K562 (cell line): ENCODE data around the gene PLXDC2. TPM values are rescaled to one million over a fixed set of nuclear protein-coding genes. Genes with fewer than 3 reads are reported as not detected.

ENCODE experiments used
- ATAC-seq: fragments of 200-7000 bp; cut with Tn5 transposase; 3 replicates; pipeline ENCODE4 v1.9.1; 2020; ENCODE audit warnings: moderate library complexity
- BruUV-seq: library from RNA; stranded (reverse); fragments of 400-500 nt; replicated peaks from 2 replicates; lab custom pipeline; 2021; lab: Mats Ljungman, UMichigan
- CTCF ChIA-PET: fragments of 300-600 bp; formaldehyde crosslinking; extraction: SDS; loops from one replicate; lab custom pipeline; 2021; ENCODE audit warnings: low intra/inter-chr PET ratio; lab: Yijun Ruan, JAX
- POLR2A ChIA-PET: fragments of 300-600, 350-650 bp; sonication (Branson Sonifier 250); formaldehyde crosslinking; extraction: SDS; loops from one replicate; lab custom pipeline; 2021; ENCODE audit warnings: antibody characterized with exemption, inconsistent platforms; lab: Yijun Ruan, JAX
- DNase-seq, 4 experiments: peaks; one replicate each; pipeline versions ENCODE4 v3.0.0 to v3.0.0-alpha.2; 2011 to 2018; ENCODE audit warnings: low spot score in 3 of 4, mixed read lengths in 3 of 4; ENCODE audit errors: extremely low read depth in 1 of 4
- FAIRE-seq: peaks from 2 replicates; lab custom pipeline; 2011; peaks lifted over from hg19 to GRCh38; lab: Jason Lieb, UNC
- H2AFZ ChIP-seq: 2 replicates; pipeline ENCODE4 v1.6.0; 2011; ENCODE audit warnings: low read depth, low read length, control low read depth, inconsistent platforms
- H3K27ac ChIP-seq: fragments of 200-600 bp; 3 replicates; pipeline ENCODE4 v1.8.0; 2011; ENCODE audit warnings: low read depth, mild to moderate bottlenecking, control low read depth, inconsistent platforms, low read length, moderate library complexity, mixed read lengths; ENCODE audit errors: extremely low read depth
- H3K27me3 ChIP-seq, 2 experiments: fragments of 300-600 bp in 1 of 2; 2 replicates in 1 of 2; 3 replicates in 1 of 2; pipeline versions ENCODE4 v1.6.0 to v1.8.0; 2011; ENCODE audit warnings: inconsistent platforms in 2 of 2, low read length in 2 of 2, mild to moderate bottlenecking in 1 of 2, mixed read lengths in 1 of 2, moderate library complexity in 1 of 2; ENCODE audit not compliant: control insufficient read depth in 2 of 2, insufficient read depth in 2 of 2
- H3K36me3 ChIP-seq: fragments of 300-600 bp; 3 replicates; pipeline ENCODE4 v1.8.0; 2011; ENCODE audit warnings: mild to moderate bottlenecking, low read length, inconsistent platforms; ENCODE audit not compliant: control insufficient read depth, insufficient read depth
- H3K4me1 ChIP-seq, 2 experiments: fragments of 200-600 bp in 1 of 2; replicated peaks in 1 of 2; 2 replicates in 1 of 2; 3 replicates in 1 of 2; pipeline versions ENCODE4 v1.5.1 to v1.8.0; 2011; ENCODE audit warnings: inconsistent platforms in 2 of 2, low read length in 2 of 2, mild to moderate bottlenecking in 1 of 2, mixed read lengths in 1 of 2, moderate library complexity in 1 of 2; ENCODE audit not compliant: control insufficient read depth in 2 of 2, insufficient read depth in 2 of 2
- H3K4me2 ChIP-seq: 2 replicates; pipeline ENCODE4 v1.6.1; 2011; ENCODE audit warnings: low read length, control low read depth, inconsistent platforms, mixed read lengths; ENCODE audit not compliant: insufficient read depth
- H3K4me3 ChIP-seq: fragments of 200-600 bp; sonication (generic), shearing (Covaris generic); 2 replicates; pipeline ENCODE4 v1.5.1; 2016; ENCODE audit warnings: control low read depth, inconsistent platforms
- H3K79me2 ChIP-seq: fragments of 200-600 bp; 3 replicates; pipeline ENCODE4 v1.8.0; 2011; ENCODE audit warnings: low read length, inconsistent platforms; ENCODE audit not compliant: control insufficient read depth, insufficient read depth
- H3K9ac ChIP-seq, 2 experiments: 2 replicates each; pipeline versions ENCODE4 v1.6.0 to v1.6.1; 2011; ENCODE audit warnings: low read depth in 2 of 2, low read length in 2 of 2, control low read depth in 1 of 2, inconsistent platforms in 1 of 2, mild to moderate bottlenecking in 1 of 2, mixed read lengths in 1 of 2; ENCODE audit not compliant: insufficient read depth in 1 of 2
- H3K9me1 ChIP-seq: one replicate; pipeline ENCODE4 v1.6.0; 2011; ENCODE audit warnings: inconsistent platforms, mild to moderate bottlenecking, low read length, moderate library complexity; ENCODE audit not compliant: control insufficient read depth, insufficient read depth
- H3K9me3 ChIP-seq: replicated peaks from 2 replicates; pipeline ENCODE4 v1.5.1; 2011; ENCODE audit warnings: low read depth, low read length, inconsistent platforms; ENCODE audit not compliant: control insufficient read depth, insufficient read depth
- H4K20me1 ChIP-seq: replicated peaks from 2 replicates; pipeline ENCODE4 v1.6.1; 2011; ENCODE audit warnings: low read length, inconsistent platforms, mixed read lengths; ENCODE audit not compliant: control insufficient read depth, insufficient read depth
- DDX20 ChIP-seq: fragments of 450-650 bp; IDR thresholded peaks from 2 replicates; pipeline ENCODE4 v1.6.1; 2016; ENCODE audit warnings: missing genetic modification characterization, low read depth, mild to moderate bottlenecking, missing compliant biosample characterization, moderate library complexity
- ZNF77 ChIP-seq: fragments of 250-450 bp; sonication (Bioruptor Pico); IDR thresholded peaks from 2 replicates; pipeline ENCODE4 v1.5.0; 2020
- WGBS: fragments of 100-300 bp; shearing (Covaris generic); methylation state at CpG from one replicate; pipeline ENCODE4 v1.1.6; 2016; ENCODE audit warnings: low coverage, mixed read lengths; ENCODE audit not compliant: insufficient coverage; ENCODE audit errors: missing lambda C conversion rate; 5-methylcytosine and 5-hydroxymethylcytosine counted together
- in situ Hi-C: fragments of 300-500 bp; cut with MboI; formaldehyde crosslinking; loops from 4 replicates; pipeline ENCODE4 v1.15.0; 2018; ENCODE audit warnings: inconsistent platforms, mixed read lengths
- intact Hi-C: fragments of 100-400 bp; cut with micrococcal nuclease; formaldehyde crosslinking; loops from 2 replicates; pipeline ENCODE4 v1.14.2; 2022
- polyA plus RNA-seq, 8 experiments: library from polyadenylated mRNA; depleted of rRNA in 4 of 8; stranded (reverse) in 5 of 8; unstranded in 3 of 8; fragments of >200 nt; fragmentation: Nextera tagmentation in 2 of 8; fragmentation: Illumina TruSeq in 1 of 8; extraction: Ambion mirVana in 2 of 8; extraction: Trizol in 1 of 8; gene quantifications; 2 replicates each; pipeline versions ENCODE4 v1.2.1 to v1.2.3, GENCODE V29; 2011 to 2014; ENCODE audit warnings: inconsistent platforms in 1 of 8, missing spikeins in 1 of 8
- total RNA-seq, 7 experiments: library from RNA; depleted of rRNA in 6 of 7; stranded (reverse); fragments of >200 nt in 6 of 7; fragmentation: Illumina TruSeq in 2 of 7; extraction: Trizol in 2 of 7; gene quantifications; 2 replicates each; pipeline versions ENCODE4 v1.2.1 to v1.2.3, GENCODE V29; 2011 to 2021; ENCODE audit warnings: low replicate concordance in 1 of 7
- TF ChIP-seq, protein P1 (sequence below), 2 experiments: fragments of 450-650 bp in 1 of 2; sonication (generic) in 1 of 2; formaldehyde crosslinking in 1 of 2; IDR thresholded peaks; 2 replicates each; pipeline versions ENCODE4 v1.7.1 to v1.9.0; 2016 to 2022; ENCODE audit warnings: inconsistent platforms in 1 of 2, mild to moderate bottlenecking in 1 of 2, missing genetic modification reagents in 1 of 2

PLXDC2 gene
- total and polyA plus RNA-seq, 9 of the 15 experiments (the other 6 are each of a cell fraction or from before 2014, with no cell fraction given) = 0.01 to 0.33 (median 0.10) TPM; not detected in 3

DNA sequence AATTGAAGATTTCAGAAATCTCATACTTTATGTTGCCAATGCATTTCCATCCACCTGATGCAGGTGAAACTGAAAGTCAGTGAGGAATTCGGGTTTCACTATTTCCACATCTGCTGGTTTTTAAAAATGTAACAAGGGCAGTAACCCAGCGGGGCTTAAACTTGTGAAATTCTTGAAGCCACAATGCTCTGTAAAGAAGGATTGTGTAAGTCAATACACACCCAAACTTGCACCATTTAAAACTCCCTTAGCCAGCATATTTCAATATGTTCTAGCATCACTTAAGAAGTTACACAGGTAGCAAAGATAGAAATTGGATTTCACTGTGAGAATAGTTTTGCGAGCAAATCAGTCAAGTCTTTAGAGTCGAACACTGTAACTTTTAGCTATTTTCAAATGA, 386.1 kb downstream of the PLXDC2 start:
- Histone ChIP-seq H3K9me1 (no peaks in the 10 kb centered on the region), H3K4me2 (no peak overlapping the region), H3K9me3 (no peaks in the 10 kb centered on the region), H3K4me1 (no peaks in the 10 kb centered on the region), H3K4me3 (no peak overlapping the region), H3K27ac (no peak overlapping the region), H3K36me3 (no peaks in the 10 kb centered on the region), H4K20me1 (no peaks in the 10 kb centered on the region), H3K27me3 (no peaks in the 10 kb centered on the region), H3K9ac (no peak overlapping the region), H3K79me2 (no peaks in the 10 kb centered on the region), H2AFZ (no peak overlapping the region)
- in situ Hi-C loops (no loop called here), intact Hi-C loops (no loop called here)
- 0% methylated on average over 4 of the region's 4 CpGs for WGBS
- ChIA-PET POLR2A (no interaction called here), CTCF (no interaction called here)
- DNase-seq (no peak), FAIRE-seq (no peak), ATAC-seq (no peak)
- TF ChIP-seq ZNF77 (CRISPR knock-in tag) (no peak), DDX20 (tag) (no peak)
- TF ChIP-seq, protein P1, sequence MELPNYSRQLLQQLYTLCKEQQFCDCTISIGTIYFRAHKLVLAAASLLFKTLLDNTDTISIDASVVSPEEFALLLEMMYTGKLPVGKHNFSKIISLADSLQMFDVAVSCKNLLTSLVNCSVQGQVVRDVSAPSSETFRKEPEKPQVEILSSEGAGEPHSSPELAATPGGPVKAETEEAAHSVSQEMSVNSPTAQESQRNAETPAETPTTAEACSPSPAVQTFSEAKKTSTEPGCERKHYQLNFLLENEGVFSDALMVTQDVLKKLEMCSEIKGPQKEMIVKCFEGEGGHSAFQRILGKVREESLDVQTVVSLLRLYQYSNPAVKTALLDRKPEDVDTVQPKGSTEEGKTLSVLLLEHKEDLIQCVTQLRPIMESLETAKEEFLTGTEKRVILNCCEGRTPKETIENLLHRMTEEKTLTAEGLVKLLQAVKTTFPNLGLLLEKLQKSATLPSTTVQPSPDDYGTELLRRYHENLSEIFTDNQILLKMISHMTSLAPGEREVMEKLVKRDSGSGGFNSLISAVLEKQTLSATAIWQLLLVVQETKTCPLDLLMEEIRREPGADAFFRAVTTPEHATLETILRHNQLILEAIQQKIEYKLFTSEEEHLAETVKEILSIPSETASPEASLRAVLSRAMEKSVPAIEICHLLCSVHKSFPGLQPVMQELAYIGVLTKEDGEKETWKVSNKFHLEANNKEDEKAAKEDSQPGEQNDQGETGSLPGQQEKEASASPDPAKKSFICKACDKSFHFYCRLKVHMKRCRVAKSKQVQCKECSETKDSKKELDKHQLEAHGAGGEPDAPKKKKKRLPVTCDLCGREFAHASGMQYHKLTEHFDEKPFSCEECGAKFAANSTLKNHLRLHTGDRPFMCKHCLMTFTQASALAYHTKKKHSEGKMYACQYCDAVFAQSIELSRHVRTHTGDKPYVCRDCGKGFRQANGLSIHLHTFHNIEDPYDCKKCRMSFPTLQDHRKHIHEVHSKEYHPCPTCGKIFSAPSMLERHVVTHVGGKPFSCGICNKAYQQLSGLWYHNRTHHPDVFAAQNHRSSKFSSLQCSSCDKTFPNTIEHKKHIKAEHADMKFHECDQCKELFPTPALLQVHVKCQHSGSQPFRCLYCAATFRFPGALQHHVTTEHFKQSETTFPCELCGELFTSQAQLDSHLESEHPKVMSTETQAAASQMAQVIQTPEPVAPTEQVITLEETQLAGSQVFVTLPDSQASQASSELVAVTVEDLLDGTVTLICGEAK (IDR thresholded peaks at IDR 0.05) = no peak
- TF ChIP-seq, protein P1 (CRISPR knock-in tag; IDR thresholded peaks at IDR 0.05) = no peak
- no TSS peak for BruUV-seq
